ENCODE data around the gene CNTNAP2.
A peak's percentile ranks its signal among the peaks of the same experiment; 100 is the strongest.

Gene CNTNAP2

GRCh38 chr7:146116521-146117222 lies at the start of gene CNTNAP2:
Gene CNTNAP2 (plus strand): TSS chr7:146116801. CDS start chr7:146116877, 76 bp downstream.
- no peak within 1 kb of the TSS for H3K27ac ChIP-seq
- DNase-seq (ENCODE audit: low spot score) = no peak
- H3K4me3 ChIP-seq = peak within 1 kb of the TSS; percentile 60
- TF ChIP-seq, protein P1, sequence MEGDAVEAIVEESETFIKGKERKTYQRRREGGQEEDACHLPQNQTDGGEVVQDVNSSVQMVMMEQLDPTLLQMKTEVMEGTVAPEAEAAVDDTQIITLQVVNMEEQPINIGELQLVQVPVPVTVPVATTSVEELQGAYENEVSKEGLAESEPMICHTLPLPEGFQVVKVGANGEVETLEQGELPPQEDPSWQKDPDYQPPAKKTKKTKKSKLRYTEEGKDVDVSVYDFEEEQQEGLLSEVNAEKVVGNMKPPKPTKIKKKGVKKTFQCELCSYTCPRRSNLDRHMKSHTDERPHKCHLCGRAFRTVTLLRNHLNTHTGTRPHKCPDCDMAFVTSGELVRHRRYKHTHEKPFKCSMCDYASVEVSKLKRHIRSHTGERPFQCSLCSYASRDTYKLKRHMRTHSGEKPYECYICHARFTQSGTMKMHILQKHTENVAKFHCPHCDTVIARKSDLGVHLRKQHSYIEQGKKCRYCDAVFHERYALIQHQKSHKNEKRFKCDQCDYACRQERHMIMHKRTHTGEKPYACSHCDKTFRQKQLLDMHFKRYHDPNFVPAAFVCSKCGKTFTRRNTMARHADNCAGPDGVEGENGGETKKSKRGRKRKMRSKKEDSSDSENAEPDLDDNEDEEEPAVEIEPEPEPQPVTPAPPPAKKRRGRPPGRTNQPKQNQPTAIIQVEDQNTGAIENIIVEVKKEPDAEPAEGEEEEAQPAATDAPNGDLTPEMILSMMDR (IDR thresholded peaks at IDR 0.05) = no peak

GRCh38 chr7:146067880-146068279 lies 48.7 kb upstream of the CNTNAP2 start:
- Histone ChIP-seq H3K4me3 (no peak overlapping the region), H3K27ac (no peak overlapping the region)
- DNase-seq (ENCODE audit: low spot score) = no peak
- TF ChIP-seq, protein P1 (IDR thresholded peaks at IDR 0.05) = no peak

- H3K4me3 ChIP-seq = no peak overlapping the region
- no peak overlapping the region for H3K27ac ChIP-seq
- DNase-seq (ENCODE audit: low spot score) = no peak
- TF ChIP-seq, protein P1 (IDR thresholded peaks at IDR 0.05) = no peak
Observed at GRCh38 chr7:146074195-146074765, 42.3 kb upstream of the CNTNAP2 start.

DNA sequence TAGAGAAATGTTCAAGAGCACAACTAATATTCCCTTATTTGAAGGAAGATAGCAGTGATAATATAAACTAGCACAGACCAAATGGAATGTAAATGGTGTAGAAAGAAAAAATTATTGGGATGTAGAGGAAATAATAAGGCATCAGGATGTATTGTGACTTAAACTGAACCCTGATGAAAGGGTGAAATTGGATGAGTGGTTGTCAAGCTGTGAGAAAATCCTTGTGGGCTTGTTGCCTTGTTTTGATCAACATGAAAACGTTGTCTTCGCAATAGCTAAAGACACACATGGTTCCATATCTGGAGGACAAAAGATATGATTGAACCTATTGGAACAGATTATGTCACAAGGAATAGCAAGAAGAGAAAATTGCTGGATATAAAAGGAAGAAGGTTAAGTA lies 40.3 kb upstream of the CNTNAP2 start:
- TF ChIP-seq, protein P1 (IDR thresholded peaks at IDR 0.05) = no peak
- no peak for DNase-seq (ENCODE audit: low spot score)
- no peak overlapping the region for H3K27ac ChIP-seq
- no peak overlapping the region for H3K4me3 ChIP-seq

DNA sequence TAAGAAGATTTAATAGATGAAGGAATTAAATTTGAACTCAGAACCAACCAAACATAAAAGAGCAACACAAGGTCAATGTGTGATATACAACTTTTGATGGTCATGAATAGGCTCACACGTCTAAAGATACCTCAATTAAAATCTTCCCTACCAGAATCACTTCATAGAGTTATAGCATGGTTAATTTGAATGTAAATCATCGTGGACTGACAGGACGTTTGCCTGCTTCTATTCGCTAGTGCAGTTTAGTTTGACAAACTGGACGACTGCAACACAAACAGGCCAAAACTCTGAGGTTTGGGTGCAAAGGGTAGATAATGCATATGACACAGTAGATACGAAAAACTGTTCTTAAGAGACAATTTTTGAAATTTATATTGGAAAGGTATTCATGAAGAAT lies 32.5 kb upstream of the CNTNAP2 start:
- Histone ChIP-seq H3K4me3 (no peak overlapping the region), H3K27ac (no peak overlapping the region)
- no peak for DNase-seq (ENCODE audit: low spot score)
- TF ChIP-seq, protein P1 (IDR thresholded peaks at IDR 0.05) = no peak

DNA sequence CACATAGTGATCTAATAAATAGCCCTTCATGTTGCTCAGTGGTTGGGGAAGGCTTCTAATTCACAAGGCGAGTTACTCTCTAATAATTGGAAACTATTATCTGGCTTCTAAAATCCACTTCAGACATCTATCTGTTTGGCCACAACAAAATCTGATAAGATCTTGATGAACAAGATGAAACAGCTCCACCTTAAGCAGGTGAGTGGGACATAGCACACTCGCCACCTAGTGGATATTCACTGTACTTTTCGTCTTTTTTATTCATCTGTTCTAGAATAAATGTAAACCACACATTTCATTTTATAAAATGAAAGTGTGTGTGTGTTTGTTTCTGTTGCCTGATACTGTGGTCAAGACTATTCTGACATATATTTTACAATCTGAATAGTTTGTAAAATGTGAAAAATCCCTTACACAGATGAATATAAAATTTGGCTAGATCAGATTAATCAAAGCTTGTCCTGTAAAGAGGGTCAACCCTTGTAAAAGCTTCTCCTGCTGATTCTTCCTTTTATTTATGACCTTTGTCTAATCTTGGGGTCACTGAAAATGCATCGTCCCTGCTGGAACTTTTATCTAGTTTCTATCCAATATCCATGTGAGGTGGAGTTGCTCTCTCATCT lies 26.5 kb upstream of the CNTNAP2 start:
- DNase-seq (ENCODE audit: low spot score) = no peak
- no peak overlapping the region for H3K27ac ChIP-seq
- TF ChIP-seq, protein P1 (IDR thresholded peaks at IDR 0.05) = peak; percentile 39
- H3K4me3 ChIP-seq = no peak overlapping the region

All from coronary artery (tissue), 2 donors.